Rectal smooth muscle tissue (tissue), 1 donor: Measurements from ENCODE around the gene AGPAT4.
A peak's percentile ranks its signal among the peaks of the same experiment; 100 is the strongest.
"Not testable (repeated sequence)": the region's sequence is repeated elsewhere in the genome, so short reads cannot be mapped to it uniquely, and the experiment has no call there.

Experiments used
- H3K27ac ChIP-seq: one replicate; pipeline ENCODE4 v1.7.0; 2013; ENCODE audit warnings: low read depth, low read length, inconsistent platforms
- H3K27me3 ChIP-seq: one replicate; pipeline ENCODE4 v1.7.0; 2013; ENCODE audit warnings: low read length; ENCODE audit not compliant: control insufficient read depth, insufficient read depth
- H3K36me3 ChIP-seq: one replicate; pipeline ENCODE4 v1.7.0; 2013; ENCODE audit warnings: low read length; ENCODE audit not compliant: control insufficient read depth, insufficient read depth
- H3K4me1 ChIP-seq: one replicate; pipeline ENCODE4 v1.7.0; 2013; ENCODE audit warnings: low read length; ENCODE audit not compliant: control insufficient read depth, insufficient read depth
- H3K4me3 ChIP-seq: one replicate; pipeline ENCODE4 v1.7.0; 2013; ENCODE audit warnings: low read length
- H3K9ac ChIP-seq: one replicate; pipeline ENCODE4 v1.7.0; 2013; ENCODE audit warnings: low read length

The AGPAT4 gene

DNA sequence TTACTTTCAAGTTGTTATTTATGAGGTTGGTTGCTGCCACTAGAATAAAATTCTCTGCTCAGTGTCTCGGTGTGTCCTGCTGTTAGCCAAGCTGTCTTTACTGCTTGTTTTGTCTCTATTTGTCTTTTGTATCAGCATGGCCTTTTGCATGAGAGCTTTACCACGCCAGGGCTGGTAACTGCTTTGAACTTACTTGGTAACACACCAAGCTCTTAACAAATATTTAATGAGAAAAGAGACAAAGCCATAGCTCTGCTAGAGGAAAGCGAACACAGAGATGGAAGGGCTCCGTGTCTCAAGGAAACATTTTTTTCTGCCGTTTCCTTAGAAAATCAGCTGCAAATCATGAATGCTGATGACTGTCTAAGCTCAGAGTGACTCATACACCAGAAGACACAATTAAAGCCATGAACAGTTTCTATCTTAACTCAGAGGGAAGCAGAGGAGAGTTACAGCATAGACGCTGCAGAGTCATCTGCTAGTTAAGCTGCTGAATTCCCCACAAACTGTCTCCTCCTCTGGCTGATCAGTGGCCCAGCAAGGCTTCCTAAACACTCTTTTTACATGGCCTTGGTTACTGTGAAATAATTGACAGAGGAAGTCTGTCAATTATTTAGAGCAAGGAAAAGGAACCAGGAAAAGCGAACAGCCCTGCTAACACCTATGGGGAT lies 44.8 kb downstream of the AGPAT4 start:
- Histone ChIP-seq H3K4me3 (peak overlapping the region; percentile 41), H3K9ac (no peak overlapping the region), H3K27ac (peak overlapping the region; percentile 79), H3K4me1 (peaks cover 27% of the 10 kb centered on the region), H3K27me3 (no peaks in the 10 kb centered on the region), H3K36me3 (peaks cover 3% of the 10 kb centered on the region)

GRCh38 chr6:161228096-161228495 lies 45.8 kb downstream of the AGPAT4 start:
- H3K4me3 ChIP-seq: no peak overlapping the region
- peaks cover 3% of the 10 kb centered on the region for H3K36me3 ChIP-seq
- H3K27ac ChIP-seq: peak overlapping the region; percentile 61
- H3K27me3 ChIP-seq: no peaks in the 10 kb centered on the region
- peaks cover 25% of the 10 kb centered on the region for H3K4me1 ChIP-seq
- no peak overlapping the region for H3K9ac ChIP-seq

- no peak overlapping the region for H3K9ac ChIP-seq
- H3K4me1 ChIP-seq: peaks cover 25% of the 10 kb centered on the region
- peaks cover 3% of the 10 kb centered on the region for H3K36me3 ChIP-seq
- H3K27me3 ChIP-seq: no peaks in the 10 kb centered on the region
- no peak overlapping the region for H3K4me3 ChIP-seq
- H3K27ac ChIP-seq: no peak overlapping the region
These were observed 46.6 kb downstream of the AGPAT4 start for GRCh38 chr6:161227004-161227960.

DNA sequence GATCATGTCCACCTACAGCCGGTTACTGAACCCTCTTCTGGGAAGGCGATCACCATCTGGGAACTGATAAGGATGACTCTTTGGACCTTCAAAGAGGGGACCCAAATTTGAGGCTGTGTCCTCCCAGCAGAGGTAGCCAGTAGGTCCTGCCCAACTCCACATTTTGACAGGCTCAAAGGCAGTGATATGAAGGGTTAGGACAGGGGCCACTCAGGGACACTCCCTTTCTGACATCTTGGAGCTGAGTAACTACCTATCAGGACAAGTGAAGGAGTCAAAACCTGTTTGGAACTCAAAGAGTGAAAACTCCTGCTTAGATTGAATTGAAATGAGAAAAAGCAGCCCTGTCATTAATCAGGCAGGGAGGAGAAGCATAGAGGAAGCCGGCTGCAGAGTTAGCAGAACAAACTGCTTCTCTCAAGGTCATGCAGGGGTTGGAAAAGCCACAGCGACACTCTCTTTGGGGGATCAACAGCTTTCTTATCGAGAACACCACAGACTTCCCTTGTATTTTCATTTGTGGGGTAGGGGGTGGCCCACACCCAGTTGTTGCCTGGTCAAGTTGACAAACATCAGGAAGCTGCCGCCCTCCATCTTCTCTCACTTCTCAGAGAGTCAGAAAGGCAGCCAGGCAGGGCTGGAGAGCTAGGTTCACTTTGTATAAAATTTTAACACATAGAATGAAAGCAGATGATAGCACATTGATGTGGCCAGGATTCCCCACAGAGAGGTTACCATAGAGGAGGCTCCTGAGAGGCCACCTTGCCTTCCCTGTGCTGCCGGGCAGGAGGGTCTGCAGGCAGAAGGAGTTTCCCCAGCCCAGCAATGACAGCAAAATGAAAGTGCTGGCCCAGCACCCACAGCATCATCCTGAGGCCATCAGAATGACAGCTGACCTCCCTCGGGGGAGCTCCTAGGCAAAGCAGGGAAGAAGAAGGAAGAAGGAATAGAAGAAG lies 47.6 kb downstream of the AGPAT4 start:
- Histone ChIP-seq H3K27me3 (no peaks in the 10 kb centered on the region), H3K36me3 (no peaks in the 10 kb centered on the region), H3K27ac (no peak overlapping the region), H3K9ac (no peak overlapping the region), H3K4me3 (no peak overlapping the region), H3K4me1 (peaks cover 25% of the 10 kb centered on the region)

GRCh38 chr6:161225681-161226008 lies 48.2 kb downstream of the AGPAT4 start:
- Histone ChIP-seq H3K9ac (no peak overlapping the region), H3K36me3 (no peaks in the 10 kb centered on the region), H3K4me1 (peaks cover 25% of the 10 kb centered on the region), H3K27me3 (no peaks in the 10 kb centered on the region), H3K27ac (no peak overlapping the region), H3K4me3 (no peak overlapping the region)

GRCh38 chr6:161224951-161225680 lies 48.7 kb downstream of the AGPAT4 start:
- H3K4me1 ChIP-seq: peaks cover 25% of the 10 kb centered on the region
- not testable (repeated sequence) for H3K27me3 ChIP-seq, H3K4me3 ChIP-seq, H3K27ac ChIP-seq, H3K36me3 ChIP-seq, H3K9ac ChIP-seq

DNA sequence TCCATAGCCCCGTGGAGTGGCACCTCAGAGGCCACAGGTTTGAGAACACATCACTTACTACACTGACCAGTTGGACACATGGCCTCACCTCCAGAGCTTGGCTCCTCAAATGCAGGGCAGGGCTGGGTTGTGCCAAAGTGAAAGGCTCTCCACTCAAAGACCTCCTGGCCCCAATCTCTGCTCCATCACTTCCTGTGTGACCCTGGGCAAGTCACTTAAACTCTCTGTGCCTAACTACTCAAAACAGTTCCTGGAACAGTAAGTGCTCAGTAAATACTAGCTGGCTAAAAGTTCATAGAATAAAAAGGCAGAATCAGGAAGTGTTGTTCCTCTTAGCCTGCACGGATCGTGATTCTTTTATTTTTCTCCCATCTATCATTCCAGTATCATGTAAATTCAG lies 50.2 kb downstream of the AGPAT4 start:
- Histone ChIP-seq H3K4me3 (no peak overlapping the region), H3K27me3 (no peaks in the 10 kb centered on the region), H3K36me3 (no peaks in the 10 kb centered on the region), H3K4me1 (peaks cover 14% of the 10 kb centered on the region), H3K27ac (no peak overlapping the region), H3K9ac (no peak overlapping the region)

DNA sequence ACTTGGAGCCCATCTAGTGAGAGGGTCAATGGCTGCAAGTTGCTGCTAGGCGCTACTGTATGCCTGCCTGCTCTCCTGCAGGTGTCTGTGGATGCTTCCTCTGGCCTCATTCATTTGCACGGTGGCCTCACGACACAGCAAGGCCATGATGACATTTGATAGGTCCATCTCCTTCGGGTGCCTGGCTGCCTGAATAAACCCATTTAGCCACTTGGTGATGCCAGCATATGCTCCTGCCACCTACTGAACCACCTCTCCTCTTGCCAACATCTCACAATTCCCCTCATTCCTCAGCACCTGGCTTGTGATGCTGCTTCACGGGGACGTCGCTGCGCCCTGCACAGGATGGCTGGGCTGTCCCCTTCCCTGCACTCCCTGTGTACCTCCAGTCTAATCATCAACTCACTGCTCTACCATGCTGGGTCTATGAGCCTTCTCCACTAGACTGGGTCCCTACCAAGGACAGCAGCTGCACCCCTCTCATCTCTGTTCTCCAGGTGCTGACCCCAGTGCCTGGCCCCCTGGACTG lies 51.1 kb downstream of the AGPAT4 start:
- Histone ChIP-seq H3K36me3 (no peaks in the 10 kb centered on the region), H3K27me3 (no peaks in the 10 kb centered on the region), H3K27ac (no peak overlapping the region), H3K9ac (no peak overlapping the region), H3K4me3 (no peak overlapping the region), H3K4me1 (peaks cover 7% of the 10 kb centered on the region)

GRCh38 chr6:161220346-161220745 lies 53.5 kb downstream of the AGPAT4 start:
- Histone ChIP-seq H3K27ac (no peak overlapping the region), H3K4me1 (no peaks in the 10 kb centered on the region), H3K36me3 (no peaks in the 10 kb centered on the region), H3K4me3 (no peak overlapping the region), H3K27me3 (no peaks in the 10 kb centered on the region), H3K9ac (no peak overlapping the region)

DNA sequence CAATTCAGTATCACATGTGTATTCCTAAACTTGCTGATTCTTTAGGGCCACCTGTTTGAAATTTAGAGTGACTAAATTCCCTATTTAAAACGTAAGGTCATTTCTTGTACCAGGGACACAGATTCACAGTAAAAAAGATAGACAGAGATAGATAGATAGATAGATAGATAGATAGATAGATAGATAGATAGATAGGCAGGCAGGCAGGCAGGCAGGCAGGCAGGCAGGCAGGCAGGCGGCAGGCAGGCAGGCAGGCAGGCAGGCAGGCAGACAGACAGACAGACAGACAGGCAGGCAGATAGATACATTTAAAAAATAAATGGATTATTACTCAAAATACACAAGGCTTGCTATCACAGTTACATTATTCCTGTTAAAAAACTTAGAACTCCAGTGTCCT lies 54.2 kb downstream of the AGPAT4 start:
- Histone ChIP-seq H3K36me3 (no peaks in the 10 kb centered on the region), H3K4me3 (no peak overlapping the region), H3K9ac (no peak overlapping the region), H3K27ac (no peak overlapping the region), H3K27me3 (no peaks in the 10 kb centered on the region), H3K4me1 (no peaks in the 10 kb centered on the region)

- Histone ChIP-seq H3K27me3 (no peaks in the 10 kb centered on the region), H3K4me3 (no peak overlapping the region), H3K36me3 (no peaks in the 10 kb centered on the region), H3K9ac (no peak overlapping the region), H3K27ac (no peak overlapping the region), H3K4me1 (no peaks in the 10 kb centered on the region)
These were observed 55.6 kb downstream of the AGPAT4 start for GRCh38 chr6:161218222-161218621.
